HG02588 (cell line): ENCODE measurements around the gene SMIM20.

Source experiments
- ATAC-seq: cut with Tn5 transposase; IDR thresholded peaks from one replicate; pipeline ENCODE4 v1.9.1; 2021; ENCODE audit warnings: mild to moderate bottlenecking, moderate library complexity; ENCODE audit not compliant: unreplicated experiment

Gene SMIM20

DNA sequence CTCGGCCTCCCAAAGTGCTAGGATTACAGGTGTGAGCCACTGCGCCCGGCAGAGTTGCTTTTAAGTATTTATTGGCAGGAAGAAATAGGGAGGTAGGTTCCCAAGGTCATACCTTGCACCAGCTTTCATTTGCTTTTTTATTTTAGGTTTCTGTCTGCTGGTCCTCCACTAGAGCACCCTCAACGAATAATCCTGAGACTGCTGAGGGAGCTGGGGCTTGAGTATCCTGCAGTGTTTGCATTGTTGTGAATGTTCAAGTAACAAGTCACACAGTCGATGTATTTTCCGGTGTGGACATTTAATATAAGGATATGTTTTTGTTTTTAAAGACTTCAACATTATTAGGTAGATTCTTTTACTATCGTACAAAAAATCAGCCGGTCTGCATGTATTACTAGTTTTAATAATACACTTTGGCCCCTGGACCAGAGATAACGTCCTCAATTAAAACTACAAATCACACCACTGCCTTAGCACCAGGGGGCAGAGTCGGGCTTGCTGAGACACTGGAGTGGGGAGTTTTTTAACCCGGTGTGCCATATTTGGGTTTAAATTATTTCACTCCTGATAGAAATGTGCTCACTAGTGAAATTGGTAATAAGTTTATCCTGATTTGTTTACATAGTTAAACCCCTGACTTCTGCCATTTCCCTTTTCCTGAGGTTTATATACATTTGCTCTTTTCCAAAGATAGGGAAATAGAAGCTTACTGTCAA, 11.6 kb downstream of the SMIM20 start:
- peak; percentile 71 for ATAC-seq

GRCh38 chr4:25926462-25926861, 12.4 kb downstream of the SMIM20 start:
- no peak for ATAC-seq

- no peak for ATAC-seq
Measured at GRCh38 chr4:25927361-25928195, 13.6 kb downstream of the SMIM20 start.

DNA sequence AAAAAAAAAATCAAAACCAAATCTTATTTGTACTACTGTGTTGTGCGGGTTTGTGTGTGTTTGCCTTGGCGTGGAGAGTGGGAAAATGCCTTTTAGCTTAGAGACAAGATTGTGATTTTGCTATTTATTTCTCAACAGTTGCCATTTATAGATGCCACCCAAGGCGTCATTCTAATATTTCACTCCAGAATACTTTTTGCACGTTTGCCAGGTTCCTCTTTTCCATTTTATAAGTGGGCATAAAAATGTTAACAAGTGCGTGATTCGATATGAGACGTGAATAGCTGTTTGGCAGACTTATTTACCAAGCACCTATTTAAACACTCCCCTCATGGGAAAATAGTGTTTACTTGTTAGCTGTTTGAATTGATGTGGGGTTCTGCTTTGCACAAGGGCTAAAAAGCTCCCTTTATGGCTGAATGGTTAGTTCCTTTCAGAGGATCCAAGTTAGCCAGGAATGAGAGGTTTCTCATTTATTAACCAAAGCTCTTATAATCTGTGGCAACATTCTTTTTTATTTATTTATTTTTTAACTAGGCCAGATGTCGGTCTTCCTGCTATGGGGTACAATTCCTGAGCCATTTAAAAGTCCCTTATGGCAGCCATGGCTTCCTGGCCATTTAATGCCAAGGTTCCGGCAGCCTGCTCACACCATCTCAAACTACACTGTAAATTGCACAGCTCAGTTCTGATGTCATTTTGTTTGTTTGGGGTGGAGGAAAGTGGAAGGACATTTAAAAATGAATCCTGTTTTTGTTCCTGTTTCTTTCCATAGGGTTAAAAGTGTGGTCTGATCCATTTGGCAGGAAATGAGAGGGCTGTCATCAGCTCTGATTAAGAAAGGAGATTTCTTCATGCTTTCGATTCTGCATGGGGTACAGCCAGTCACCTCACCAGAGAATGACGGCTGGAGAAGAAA, 14.6 kb downstream of the SMIM20 start:
- no peak for ATAC-seq

GRCh38 chr4:25929298-25929686, 15.3 kb downstream of the SMIM20 start:
- no peak for ATAC-seq

- ATAC-seq, result no peak
Measured at GRCh38 chr4:25930731-25931354, 16.8 kb downstream of the SMIM20 start.

GRCh38 chr4:25936696-25937095, 22.7 kb downstream of the SMIM20 start:
- no peak for ATAC-seq

DNA sequence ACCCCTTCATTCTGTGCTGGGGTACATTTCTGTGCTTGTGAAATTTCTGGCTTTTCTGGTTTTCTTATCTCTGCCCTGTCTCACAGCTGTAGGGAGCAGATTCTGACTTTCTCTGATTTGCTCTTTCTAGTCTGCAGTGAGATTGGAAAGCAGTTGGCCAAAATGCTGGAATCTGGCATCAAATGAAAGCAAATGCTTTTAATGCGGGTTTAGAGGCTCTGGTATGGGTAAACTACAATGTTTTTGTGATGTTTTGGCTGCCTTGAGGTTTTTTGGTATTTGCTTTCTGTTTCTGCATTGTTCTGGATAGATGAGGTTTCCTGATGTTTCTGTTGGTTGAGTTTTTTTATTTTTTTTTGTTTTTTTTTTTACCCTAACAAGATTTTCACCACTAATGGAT, 23.8 kb downstream of the SMIM20 start:
- ATAC-seq, result no peak

DNA sequence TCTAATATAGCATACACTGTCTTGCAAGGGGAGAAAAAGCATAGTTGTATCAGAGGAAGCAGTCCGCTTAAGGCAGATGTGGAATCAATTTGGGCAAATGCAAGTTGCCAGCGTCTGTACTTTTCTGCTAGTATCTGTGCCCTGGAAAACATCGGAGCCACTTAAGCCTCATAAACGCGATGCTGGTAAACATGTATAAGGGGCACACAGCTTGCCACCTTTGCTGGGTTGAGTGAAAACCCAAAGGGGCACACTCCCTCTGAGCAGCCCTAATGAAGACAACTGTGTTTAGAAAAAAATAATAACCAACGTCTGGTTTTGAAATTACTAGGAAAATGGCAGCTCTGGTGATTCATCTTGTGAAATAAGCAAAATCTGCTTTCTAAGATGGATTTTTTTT, 24.3 kb downstream of the SMIM20 start:
- ATAC-seq, result peak; percentile 32

GRCh38 chr4:25938787-25939186, 24.8 kb downstream of the SMIM20 start:
- ATAC-seq, result peak; percentile 93

GRCh38 chr4:25939330-25939729, 25.3 kb downstream of the SMIM20 start:
- ATAC-seq, result no peak

GRCh38 chr4:25941457-25942221, 27.6 kb downstream of the SMIM20 start:
- ATAC-seq, result no peak

- no peak for ATAC-seq
Measured at GRCh38 chr4:25943312-25943711, 29.3 kb downstream of the SMIM20 start.

- ATAC-seq, result no peak
Measured at GRCh38 chr4:25943805-25944204, 29.8 kb downstream of the SMIM20 start.

GRCh38 chr4:25948051-25948450, 34.0 kb downstream of the SMIM20 start:
- ATAC-seq, result no peak

DNA sequence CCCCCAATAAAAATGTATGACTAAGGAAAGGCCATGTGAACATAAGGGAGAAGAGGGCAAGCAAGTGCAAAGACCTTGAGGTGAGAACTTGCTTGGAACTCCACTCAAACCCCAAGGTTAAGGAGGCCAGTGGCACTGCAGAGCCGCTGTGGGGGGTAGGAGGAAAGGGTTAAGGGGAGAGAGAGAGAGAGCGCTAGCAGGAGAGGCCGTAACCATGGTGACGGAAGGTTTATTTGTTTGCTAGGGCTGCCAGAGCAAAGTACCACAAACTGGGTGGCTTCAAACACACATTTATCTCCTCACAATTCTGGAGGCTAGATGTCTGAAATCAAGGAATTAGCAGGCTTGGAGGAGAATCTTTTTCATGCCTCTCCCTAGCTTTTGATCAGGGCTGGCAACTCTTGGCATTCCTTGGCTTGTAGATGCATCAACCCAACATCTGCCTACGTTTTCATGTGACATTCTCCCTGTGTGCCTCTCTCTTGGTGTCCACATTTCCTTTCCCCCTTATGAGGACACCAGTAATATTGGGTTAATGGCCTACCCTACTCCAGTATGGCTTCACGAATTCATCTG, 35.2 kb downstream of the SMIM20 start:
- ATAC-seq, result no peak

DNA sequence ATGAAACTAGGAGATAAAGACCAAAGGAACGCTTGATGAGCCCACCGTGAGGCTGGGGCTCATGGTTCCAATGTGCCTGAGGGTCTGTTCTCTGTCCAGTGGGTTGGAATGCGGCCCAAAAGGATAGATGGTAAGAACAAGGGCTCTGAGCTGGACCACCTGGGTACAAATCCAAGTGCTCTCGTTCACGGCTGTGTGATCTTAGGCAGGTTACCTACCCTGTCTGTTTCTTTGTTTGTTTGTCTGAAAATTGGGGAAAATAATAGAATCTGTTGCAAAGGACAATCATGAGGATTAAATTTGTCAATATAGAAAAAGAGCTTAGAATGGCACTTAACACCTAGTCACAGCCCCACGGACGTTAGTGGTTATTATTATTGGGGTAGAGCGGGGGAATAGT, 36.0 kb downstream of the SMIM20 start:
- no peak for ATAC-seq

DNA sequence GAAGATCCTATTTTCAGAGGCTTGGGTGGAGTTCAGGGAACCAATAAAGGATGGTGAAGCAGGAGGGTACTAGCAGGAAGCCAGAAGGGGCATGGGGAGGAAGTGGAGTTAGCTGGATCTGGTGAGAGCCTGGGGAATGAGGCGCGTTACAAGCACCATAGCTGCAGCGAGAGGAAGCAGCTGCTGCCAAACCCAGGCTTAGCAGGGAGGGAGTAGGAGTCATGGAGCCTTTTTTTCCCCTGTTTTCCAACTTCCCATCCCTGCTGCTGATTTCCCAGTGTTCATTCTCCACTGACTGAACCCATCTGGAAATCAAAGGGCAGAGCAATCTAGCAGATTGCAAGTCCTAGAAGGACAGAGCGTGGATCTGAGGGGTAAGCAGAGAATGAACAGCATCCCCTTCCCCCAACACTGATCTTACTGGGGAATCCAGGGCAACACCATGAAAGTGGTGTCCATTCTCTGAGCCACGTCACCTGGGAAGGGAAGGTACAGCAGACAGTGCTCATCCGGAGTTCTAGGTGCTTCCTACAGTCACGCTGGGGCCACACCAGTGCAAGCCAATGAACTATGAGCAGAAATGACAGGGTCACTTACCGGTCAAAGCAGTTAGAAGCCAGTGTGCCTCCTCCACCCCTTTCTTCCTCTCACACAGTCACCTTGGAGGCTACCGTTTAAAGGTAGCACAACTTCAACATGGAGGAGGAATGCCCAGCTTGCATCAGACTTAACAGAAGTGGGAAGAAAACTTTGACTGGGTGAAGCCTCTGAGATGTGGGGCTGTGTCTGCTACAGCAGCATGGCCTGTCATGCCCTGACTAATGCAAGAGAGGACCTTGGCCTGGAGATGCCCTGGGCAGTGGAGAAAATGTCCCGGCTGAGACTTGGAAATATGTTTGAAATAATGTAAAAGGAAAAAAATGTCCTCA, 36.7 kb downstream of the SMIM20 start:
- no peak for ATAC-seq
